HG02610 (cell line): ENCODE data around the gene LHPP.

Experiments
- ATAC-seq: cut with Tn5 transposase; IDR thresholded peaks from one replicate; pipeline ENCODE4 v1.9.1; 2021; ENCODE audit warnings: mild to moderate bottlenecking, moderate library complexity; ENCODE audit not compliant: unreplicated experiment

LHPP gene

DNA sequence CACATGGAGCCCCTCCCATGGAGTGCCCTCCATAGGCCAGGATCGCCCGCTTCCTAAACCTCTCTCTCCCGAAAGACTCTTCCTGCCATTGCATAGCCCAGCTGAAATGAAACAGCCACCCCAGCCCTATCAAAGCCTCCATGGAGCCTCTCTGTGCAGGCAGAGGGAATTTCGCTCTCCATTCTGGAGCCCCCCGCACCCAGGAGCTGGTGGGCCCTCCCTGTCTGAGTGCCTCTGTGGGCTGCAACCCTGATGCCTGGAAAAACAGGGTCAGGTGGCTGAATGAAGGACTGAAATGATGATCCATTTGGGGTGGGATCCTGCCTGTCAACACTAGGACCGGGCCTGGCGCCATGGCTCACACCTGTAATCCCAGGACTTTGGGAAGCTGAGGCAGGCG lies 176.1 kb downstream of the LHPP start:
- no peak for ATAC-seq

DNA sequence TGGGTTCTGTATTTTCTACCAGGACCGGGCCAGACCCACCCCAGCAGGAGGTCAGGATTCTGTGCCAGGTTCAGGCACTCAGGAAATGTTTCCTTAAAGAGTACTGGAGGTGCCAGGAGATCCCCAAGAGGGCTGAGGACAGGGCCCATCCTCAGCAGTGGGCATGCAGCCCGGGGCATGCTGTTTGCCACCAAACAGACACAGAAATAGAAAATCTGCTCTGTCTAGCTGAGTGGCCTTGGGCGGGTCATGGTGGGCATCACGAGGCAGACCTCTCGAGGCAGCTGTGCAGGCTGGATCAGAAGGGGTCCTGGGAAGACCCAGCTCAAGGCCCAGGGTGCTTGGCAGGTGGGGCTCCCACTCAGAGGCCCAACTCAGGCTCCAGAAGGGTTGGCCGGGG lies 177.6 kb downstream of the LHPP start:
- no peak for ATAC-seq

DNA sequence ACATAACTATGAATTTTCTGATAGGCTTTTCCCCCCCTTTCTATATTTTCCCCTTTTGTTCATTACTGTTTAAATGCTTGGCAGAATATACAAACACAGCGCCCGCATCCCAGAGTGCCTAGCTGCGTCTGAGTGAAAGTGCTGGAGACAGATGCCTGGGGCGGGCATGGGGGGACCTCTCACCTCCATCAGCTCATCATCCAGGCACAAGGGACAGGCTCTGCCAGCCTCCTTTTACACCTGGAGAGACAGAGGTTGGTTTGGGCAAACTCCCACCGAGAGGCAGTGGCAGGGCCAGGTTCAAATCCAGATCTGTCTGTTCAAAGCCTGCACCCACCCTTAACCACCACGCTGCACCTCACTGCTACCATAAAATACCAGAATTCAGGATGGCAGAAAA lies 178.0 kb downstream of the LHPP start:
- ATAC-seq = no peak

DNA sequence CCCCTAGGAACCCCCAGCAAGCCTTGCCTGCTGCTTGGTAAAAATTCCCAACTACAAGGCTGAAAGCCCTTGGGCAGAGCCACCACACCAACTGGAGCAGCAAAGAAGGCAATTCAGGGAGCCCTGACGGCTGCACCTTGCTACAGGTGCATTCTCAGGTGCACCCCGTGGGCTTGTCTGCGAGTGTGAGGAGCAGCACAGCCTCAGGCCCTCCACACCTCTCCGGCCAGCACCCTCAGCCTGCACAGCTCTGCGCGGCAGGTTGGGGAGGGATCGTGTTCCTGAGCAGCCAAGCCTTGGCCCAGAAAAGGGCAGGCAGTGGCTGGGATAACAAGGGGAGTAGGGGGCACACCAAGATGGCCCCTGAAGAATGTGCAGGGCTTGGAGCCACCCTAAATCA lies 178.4 kb downstream of the LHPP start:
- ATAC-seq = no peak

DNA sequence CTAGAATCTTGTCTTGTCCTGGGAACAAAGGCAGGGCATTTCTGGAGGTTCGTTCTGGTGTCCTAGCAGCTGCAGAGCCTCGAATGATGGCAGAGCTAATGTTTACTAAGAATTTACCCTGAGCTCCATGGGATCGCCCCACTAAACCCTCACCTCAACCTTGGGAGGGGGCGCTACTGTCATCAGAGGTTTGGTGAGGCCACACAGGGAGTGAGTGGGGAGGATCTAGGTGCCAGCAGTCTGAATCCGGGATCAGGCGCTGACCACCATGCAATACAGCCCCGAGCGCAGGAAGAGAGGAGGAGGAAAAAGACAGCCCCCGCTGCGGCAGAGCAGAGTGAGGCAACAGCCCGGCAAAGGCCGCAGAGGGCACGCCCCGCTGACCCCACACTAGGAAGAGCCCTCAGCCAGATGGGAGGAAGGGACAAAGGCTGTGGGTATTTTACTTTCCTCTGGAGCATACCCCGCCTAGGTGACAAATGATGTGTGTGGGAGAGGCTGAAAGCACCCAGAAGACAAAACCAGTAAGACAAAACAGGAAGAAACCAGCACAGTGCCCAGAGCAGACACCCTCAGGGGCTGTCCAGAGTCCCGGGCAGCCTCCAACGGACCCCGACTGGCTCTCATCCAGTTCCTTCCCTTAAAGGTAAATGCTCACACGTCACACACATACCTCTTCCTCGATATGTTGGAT lies 179.1 kb downstream of the LHPP start:
- ATAC-seq = peak; percentile 50

GRCh38 chr10:124641282-124642087 lies 179.9 kb downstream of the LHPP start:
- ATAC-seq = peak; percentile 53

GRCh38 chr10:124642088-124642710 lies 180.6 kb downstream of the LHPP start:
- no peak for ATAC-seq

DNA sequence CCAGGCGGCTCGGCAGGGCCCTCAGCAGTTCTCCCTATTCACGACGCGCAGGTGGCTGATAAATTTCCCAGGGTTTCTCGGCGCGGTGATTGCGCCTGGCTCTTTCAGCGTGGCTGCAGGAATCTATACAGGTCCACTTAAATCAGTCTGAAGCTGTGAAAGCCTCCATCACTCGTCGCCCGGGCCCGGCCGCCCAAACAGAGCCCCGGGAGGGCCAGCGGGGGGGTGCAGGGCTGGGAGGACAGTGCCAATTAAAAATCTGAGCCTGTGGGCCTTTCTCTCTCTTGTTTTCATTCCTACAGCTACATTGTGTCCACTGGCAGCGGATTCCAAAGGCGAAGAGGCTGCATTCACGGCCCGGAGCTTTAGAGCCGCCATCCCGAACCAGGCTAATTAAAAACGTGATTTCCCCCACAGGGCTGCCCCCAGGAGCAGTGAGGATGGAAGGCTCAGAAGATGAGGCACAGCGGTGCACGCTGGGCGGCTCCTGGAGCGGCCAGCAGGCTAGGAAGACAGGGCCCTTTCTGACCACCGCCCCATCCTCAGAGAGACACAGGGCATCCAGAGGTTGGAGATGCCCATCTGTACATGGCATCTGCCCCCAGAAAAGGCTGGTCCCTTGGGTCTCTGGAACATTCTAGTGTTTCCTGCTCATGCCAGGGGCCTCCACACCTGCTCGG lies 181.8 kb downstream of the LHPP start:
- ATAC-seq = no peak

DNA sequence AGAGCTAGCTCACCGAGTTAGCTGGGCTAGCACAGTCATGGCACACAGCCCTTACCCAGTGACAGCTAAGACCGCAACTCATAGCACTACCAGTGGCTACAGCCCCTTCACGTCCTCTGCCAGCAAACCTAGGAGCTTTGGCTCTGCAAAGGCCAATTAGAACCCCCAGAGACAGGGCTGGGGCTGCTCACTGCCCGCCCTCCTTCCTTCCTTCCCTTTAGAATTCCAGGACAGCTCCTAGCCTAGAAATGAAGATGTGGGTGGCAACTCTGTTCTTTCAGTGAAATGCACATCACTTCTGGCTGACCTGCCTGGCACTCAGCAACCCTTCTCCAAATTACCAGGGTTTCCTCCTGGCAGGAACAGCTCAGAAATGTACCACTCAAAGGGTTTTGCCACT lies 182.6 kb downstream of the LHPP start:
- no peak for ATAC-seq

GRCh38 chr10:124644771-124645415 lies 183.3 kb downstream of the LHPP start:
- no peak for ATAC-seq

- no peak for ATAC-seq
These were observed 184.0 kb downstream of the LHPP start for GRCh38 chr10:124645467-124646095.

GRCh38 chr10:124646483-124647352 lies 185.1 kb downstream of the LHPP start:
- no peak for ATAC-seq

GRCh38 chr10:124647421-124648130 lies 186.0 kb downstream of the LHPP start:
- ATAC-seq = no peak

DNA sequence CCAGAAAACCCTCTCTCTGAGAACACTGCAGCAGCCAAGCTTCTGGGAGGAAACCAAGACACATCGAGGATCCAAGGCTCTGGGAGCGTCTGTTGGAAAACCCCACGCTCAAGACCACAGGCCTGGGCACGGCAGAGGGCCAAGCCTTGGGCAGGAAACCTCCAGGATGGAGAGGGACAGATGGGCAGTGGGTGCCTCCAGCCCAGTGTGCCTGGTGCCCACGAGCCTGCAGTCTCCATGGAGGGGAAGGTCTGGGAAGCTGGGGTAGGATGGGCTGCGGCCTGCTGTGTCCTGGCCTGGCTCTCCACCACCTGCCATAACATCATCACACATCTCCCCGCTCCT lies 186.5 kb downstream of the LHPP start:
- no peak for ATAC-seq

DNA sequence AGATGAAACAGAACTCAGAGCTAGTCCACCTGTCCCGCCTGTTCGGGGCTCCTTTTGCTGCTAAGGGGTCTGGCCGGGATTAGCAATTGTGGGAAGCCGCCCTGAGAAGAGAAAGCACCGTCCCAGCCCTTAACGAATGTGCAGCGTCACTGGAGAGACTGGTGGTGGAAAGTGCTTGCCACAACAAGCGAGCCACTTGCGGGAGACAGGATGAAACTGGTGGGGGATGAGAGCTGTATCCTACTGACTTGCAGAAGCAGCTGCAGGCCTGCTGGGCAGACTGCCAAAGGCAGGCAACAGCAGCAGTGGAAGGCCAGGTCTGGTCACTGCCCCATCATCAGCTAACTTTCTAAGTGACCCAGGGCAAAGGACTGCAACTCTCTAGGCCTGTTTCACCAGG lies 187.1 kb downstream of the LHPP start:
- ATAC-seq = no peak

DNA sequence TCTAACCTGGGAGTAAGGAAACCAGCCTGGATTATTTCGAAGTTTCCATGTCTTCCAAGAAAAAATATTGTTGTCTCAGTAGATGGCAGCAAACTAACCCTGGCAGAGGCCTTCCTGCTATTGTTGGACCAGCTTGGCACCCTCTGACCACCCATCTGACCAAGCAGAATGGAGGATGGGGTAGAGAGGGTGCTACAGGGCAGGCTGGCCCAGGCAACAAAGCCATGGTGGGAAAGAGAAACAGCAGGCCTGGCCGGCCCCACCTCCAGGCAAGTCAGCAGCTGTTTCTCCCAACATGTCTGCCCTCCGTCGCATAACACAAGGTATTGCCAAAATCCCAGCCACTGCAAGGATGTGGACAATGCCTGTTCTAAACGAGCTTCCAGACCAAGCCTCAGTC lies 187.6 kb downstream of the LHPP start:
- no peak for ATAC-seq

DNA sequence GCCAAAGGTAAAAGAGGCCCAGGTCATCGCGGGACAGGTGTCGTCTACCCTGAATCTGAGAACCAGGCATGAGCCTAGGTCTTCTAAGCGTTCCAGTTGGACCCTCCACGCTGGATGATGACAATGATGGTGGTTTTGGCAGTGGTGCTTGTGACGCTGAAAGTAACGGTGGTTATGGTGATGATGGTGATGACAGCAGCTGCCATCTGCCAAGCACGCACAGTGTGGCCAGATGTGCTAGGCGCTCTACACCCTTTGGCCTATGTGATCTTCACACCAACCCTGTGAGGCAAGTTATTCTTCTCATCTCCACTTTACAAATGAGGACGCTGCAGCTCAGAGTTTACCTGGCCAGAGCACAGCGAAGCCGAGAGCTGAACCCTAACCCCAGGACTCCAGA lies 188.6 kb downstream of the LHPP start:
- ATAC-seq = no peak

GRCh38 chr10:124650820-124651401 lies 189.3 kb downstream of the LHPP start:
- ATAC-seq = no peak
